Activated CD4-positive, alpha-beta T cell treated with anti-CD3 and anti-CD28 coated beads for 36 hours (primary cell): ENCODE results near the gene ULK3. TPM values are rescaled to one million over a fixed set of nuclear protein-coding genes. Genes with fewer than 3 reads are reported as not detected.

Source experiments
- ATAC-seq: fragments of 200-7000 bp; cut with Tn5 transposase; one replicate; pipeline ENCODE4 v1.10.0; 2021; ENCODE audit warnings: mild to moderate bottlenecking, moderate library complexity
- CTCF ChIA-PET: fragments of 350-600 bp; sonication (Branson Sonifier 250); formaldehyde crosslinking; loops from one replicate; lab custom pipeline; 2021; ENCODE audit warnings: antibody characterized with exemption; lab: Charles Lee
- POLR2A ChIA-PET: fragments of 350-600 bp; sonication (Branson Sonifier 250); formaldehyde crosslinking; loops from one replicate; lab custom pipeline; 2021; ENCODE audit warnings: antibody characterized with exemption, inconsistent platforms; lab: Charles Lee
- DNase-seq: peaks from one replicate; pipeline ENCODE4 v3.0.0-alpha.2; 2020
- H3K27ac Mint-ChIP-seq: one replicate; pipeline ENCODE4 v1.8.0; 2021; ENCODE audit warnings: mixed read lengths
- H3K27me3 Mint-ChIP-seq: one replicate; pipeline ENCODE4 v1.8.0; 2021; ENCODE audit warnings: mixed read lengths
- H3K36me3 Mint-ChIP-seq: one replicate; pipeline ENCODE4 v1.8.0; 2021; ENCODE audit warnings: low read depth, mixed read lengths
- H3K4me1 Mint-ChIP-seq: one replicate; pipeline ENCODE4 v1.8.0; 2021; ENCODE audit warnings: mixed read lengths
- H3K4me3 Mint-ChIP-seq: one replicate; pipeline ENCODE4 v1.8.0; 2021; ENCODE audit warnings: mild to moderate bottlenecking, moderate library complexity, mixed read lengths
- H3K9me3 Mint-ChIP-seq: one replicate; pipeline ENCODE4 v1.8.0; 2021; ENCODE audit warnings: low read depth, mixed read lengths
- intact Hi-C, 2 experiments: fragments of 100-400 bp; cut with DNase I in 1 of 2; cut with micrococcal nuclease in 1 of 2; formaldehyde crosslinking; loops; one replicate each; pipeline versions ENCODE4 v1.14.2 to v1.15.1; 2022 to 2024; cut with DNase I, micrococcal nuclease
- total RNA-seq, 2 experiments: library from RNA; stranded (reverse); gene quantifications; one replicate each; pipeline ENCODE4 v1.2.3, GENCODE V29; 2021

The ULK3 gene
- total RNA-seq, 2 experiments from 2014 or later, result 40.3 to 45.2 TPM

GRCh38 chr15:74841891-74842373, 1.0 kb downstream of the ULK3 start:
- Mint-ChIP-seq H3K27ac (peak overlapping the region; percentile 84), H3K4me3 (peak overlapping the region; percentile 90), H3K9me3 (no peaks in the 10 kb centered on the region), H3K27me3 (no peaks in the 10 kb centered on the region), H3K4me1 (peaks cover 45% of the 10 kb centered on the region), H3K36me3 (peaks cover 21% of the 10 kb centered on the region)
- ChIA-PET CTCF (interaction anchor here (0.7 to 2.3 kb wide), 7 partner anchors 28 to 146 kb away, joined by 3 to 15 read pairs (median 4); partner anchors contain the start of gene EDC3), POLR2A (no interaction called here)
- ATAC-seq (no peak), DNase-seq (no peak)
- intact Hi-C loops, result loop anchor here (1.0 to 5.0 kb wide), 9 partner anchors 40 to 609 kb away; partner anchors contain the start of genes COX5A (in 1 of the 2) and SIN3A (in 1 of the 2)

GRCh38 chr15:74840851-74841775, 1.8 kb downstream of the ULK3 start:
- intact Hi-C loops, result loop anchor here (5.0 kb wide), 3 partner anchors 39 to 469 kb away; no protein-coding TSS in a partner anchor
- DNase-seq (no peak), ATAC-seq (no peak)
- Mint-ChIP-seq H3K36me3 (peaks cover 18% of the 10 kb centered on the region), H3K4me1 (peaks cover 43% of the 10 kb centered on the region), H3K27ac (peak overlapping the region; percentile 7), H3K4me3 (peak overlapping the region; percentile 90), H3K9me3 (no peaks in the 10 kb centered on the region), H3K27me3 (no peaks in the 10 kb centered on the region)
- ChIA-PET CTCF (interaction anchor here (0.7 to 2.3 kb wide), 5 partner anchors 61 to 145 kb away, joined by 3 to 15 read pairs (median 3); partner anchors contain the start of gene EDC3), POLR2A (no interaction called here)

- peaks cover 31% of the 10 kb centered on the region for H3K4me1 Mint-ChIP-seq
- H3K4me3 Mint-ChIP-seq, result no peak overlapping the region
- no peak for DNase-seq
- POLR2A ChIA-PET, result no interaction called here
- CTCF ChIA-PET, result interaction anchor here (1.0 to 1.4 kb wide), 2 partner anchors 57 to 62 kb away, joined by 4 to 5 read pairs; no protein-coding TSS in a partner anchor
- intact Hi-C loops, result loop anchor here (5.0 kb wide), 3 partner anchors 37 to 467 kb away; no protein-coding TSS in a partner anchor
- no peaks in the 10 kb centered on the region for H3K27me3 Mint-ChIP-seq
- H3K36me3 Mint-ChIP-seq, result peaks cover 18% of the 10 kb centered on the region
- H3K9me3 Mint-ChIP-seq, result no peaks in the 10 kb centered on the region
- no peak for ATAC-seq
- no peak overlapping the region for H3K27ac Mint-ChIP-seq
Observed at GRCh38 chr15:74839526-74840395, 3.2 kb downstream of the ULK3 start.

- Mint-ChIP-seq H3K27me3 (no peaks in the 10 kb centered on the region), H3K4me1 (peaks cover 23% of the 10 kb centered on the region), H3K27ac (no peak overlapping the region), H3K36me3 (peaks cover 18% of the 10 kb centered on the region), H3K9me3 (no peaks in the 10 kb centered on the region), H3K4me3 (no peak overlapping the region)
- ATAC-seq (no peak), DNase-seq (no peak)
- ChIA-PET POLR2A (no interaction called here), CTCF (interaction anchor here (0.6 to 1.1 kb wide), 5 partner anchors 49 to 70 kb away, joined by 3 to 4 read pairs (median 4); no protein-coding TSS in a partner anchor)
- intact Hi-C loops, result no loop called here
Observed at GRCh38 chr15:74838746-74839525, 4.0 kb downstream of the ULK3 start.

GRCh38 chr15:74838137-74838516, 4.8 kb downstream of the ULK3 start:
- H3K27ac Mint-ChIP-seq, result no peak overlapping the region
- peaks cover 17% of the 10 kb centered on the region for H3K4me1 Mint-ChIP-seq
- DNase-seq (no peak), ATAC-seq (no peak)
- no peak overlapping the region for H3K4me3 Mint-ChIP-seq
- peaks cover 18% of the 10 kb centered on the region for H3K36me3 Mint-ChIP-seq
- no peaks in the 10 kb centered on the region for H3K27me3 Mint-ChIP-seq
- CTCF ChIA-PET, result interaction anchor here (0.6 to 1.1 kb wide), 4 partner anchors 48 to 69 kb away, joined by 3 to 4 read pairs (median 4); no protein-coding TSS in a partner anchor
- intact Hi-C loops, result no loop called here
- no peaks in the 10 kb centered on the region for H3K9me3 Mint-ChIP-seq
- POLR2A ChIA-PET, result no interaction called here

GRCh38 chr15:74837482-74838136, 5.3 kb downstream of the ULK3 start:
- no peak overlapping the region for H3K4me3 Mint-ChIP-seq
- intact Hi-C loops, result no loop called here
- no peaks in the 10 kb centered on the region for H3K27me3 Mint-ChIP-seq
- no peak for ATAC-seq
- ChIA-PET CTCF (interaction anchor here (1.1 to 2.1 kb wide), 2 partner anchors 50 to 64 kb away, joined by 4 to 9 read pairs; no protein-coding TSS in a partner anchor), POLR2A (no interaction called here)
- no peaks in the 10 kb centered on the region for H3K9me3 Mint-ChIP-seq
- DNase-seq, result no peak
- H3K27ac Mint-ChIP-seq, result no peak overlapping the region
- H3K36me3 Mint-ChIP-seq, result peaks cover 18% of the 10 kb centered on the region
- peaks cover 17% of the 10 kb centered on the region for H3K4me1 Mint-ChIP-seq

- H3K27me3 Mint-ChIP-seq, result no peaks in the 10 kb centered on the region
- H3K4me3 Mint-ChIP-seq, result no peak overlapping the region
- no peaks in the 10 kb centered on the region for H3K9me3 Mint-ChIP-seq
- intact Hi-C loops, result no loop called here
- H3K27ac Mint-ChIP-seq, result no peak overlapping the region
- POLR2A ChIA-PET, result no interaction called here
- H3K36me3 Mint-ChIP-seq, result peaks cover 16% of the 10 kb centered on the region
- no peak for ATAC-seq
- CTCF ChIA-PET, result interaction anchor here (0.5 to 2.1 kb wide), 5 partner anchors 8 to 163 kb away, joined by 3 to 9 read pairs (median 4); no protein-coding TSS in a partner anchor
- no peak for DNase-seq
- peaks cover 11% of the 10 kb centered on the region for H3K4me1 Mint-ChIP-seq
Observed at GRCh38 chr15:74836846-74837245, 6.1 kb downstream of the ULK3 start.

GRCh38 chr15:74835312-74835823, 7.6 kb downstream of the ULK3 start:
- DNase-seq, result peak; percentile 72
- Mint-ChIP-seq H3K4me1 (peaks cover 1% of the 10 kb centered on the region), H3K9me3 (no peaks in the 10 kb centered on the region), H3K27me3 (no peaks in the 10 kb centered on the region), H3K27ac (no peak overlapping the region), H3K4me3 (no peak overlapping the region), H3K36me3 (peaks cover 10% of the 10 kb centered on the region)
- ATAC-seq, result peak; percentile 75
- ChIA-PET CTCF (interaction anchor here (0.6 to 2.1 kb wide), 9 partner anchors 9 to 196 kb away, joined by 3 to 9 read pairs (median 3); partner anchors contain the start of gene CPLX3), POLR2A (no interaction called here)
- intact Hi-C loops, result loop anchor here in 1 of 2 experiments (1.0 kb wide), 1 partner anchor 64 kb away; no protein-coding TSS in a partner anchor

- DNase-seq (no peak), ATAC-seq (no peak)
- H3K9me3 Mint-ChIP-seq, result no peaks in the 10 kb centered on the region
- peaks cover 2% of the 10 kb centered on the region for H3K27me3 Mint-ChIP-seq
- peaks cover 13% of the 10 kb centered on the region for H3K4me1 Mint-ChIP-seq
- POLR2A ChIA-PET, result interaction anchor here (0.5 kb wide), 1 partner anchor 26 kb away, joined by 4 read pairs; no protein-coding TSS in a partner anchor
- H3K27ac Mint-ChIP-seq, result no peak overlapping the region
- no peak overlapping the region for H3K4me3 Mint-ChIP-seq
- intact Hi-C loops, result no loop called here
- CTCF ChIA-PET, result interaction anchor here (0.6 to 2.0 kb wide), 5 partner anchors 9 to 511 kb away, joined by 3 to 13 read pairs (median 3); no protein-coding TSS in a partner anchor
- peaks cover 5% of the 10 kb centered on the region for H3K36me3 Mint-ChIP-seq
Observed at GRCh38 chr15:74833376-74834107, 9.4 kb downstream of the ULK3 start.
